GM19099 (cell line): Measurements from ENCODE around the gene EXT2.

ENCODE experiments used
- POLR2A ChIP-seq: IDR thresholded peaks from 3 replicates; pipeline ENCODE4 v1.6.1; 2011; ENCODE audit warnings: low read depth; ENCODE audit not compliant: insufficient read length; ENCODE audit errors: extremely low read depth

Gene EXT2

DNA sequence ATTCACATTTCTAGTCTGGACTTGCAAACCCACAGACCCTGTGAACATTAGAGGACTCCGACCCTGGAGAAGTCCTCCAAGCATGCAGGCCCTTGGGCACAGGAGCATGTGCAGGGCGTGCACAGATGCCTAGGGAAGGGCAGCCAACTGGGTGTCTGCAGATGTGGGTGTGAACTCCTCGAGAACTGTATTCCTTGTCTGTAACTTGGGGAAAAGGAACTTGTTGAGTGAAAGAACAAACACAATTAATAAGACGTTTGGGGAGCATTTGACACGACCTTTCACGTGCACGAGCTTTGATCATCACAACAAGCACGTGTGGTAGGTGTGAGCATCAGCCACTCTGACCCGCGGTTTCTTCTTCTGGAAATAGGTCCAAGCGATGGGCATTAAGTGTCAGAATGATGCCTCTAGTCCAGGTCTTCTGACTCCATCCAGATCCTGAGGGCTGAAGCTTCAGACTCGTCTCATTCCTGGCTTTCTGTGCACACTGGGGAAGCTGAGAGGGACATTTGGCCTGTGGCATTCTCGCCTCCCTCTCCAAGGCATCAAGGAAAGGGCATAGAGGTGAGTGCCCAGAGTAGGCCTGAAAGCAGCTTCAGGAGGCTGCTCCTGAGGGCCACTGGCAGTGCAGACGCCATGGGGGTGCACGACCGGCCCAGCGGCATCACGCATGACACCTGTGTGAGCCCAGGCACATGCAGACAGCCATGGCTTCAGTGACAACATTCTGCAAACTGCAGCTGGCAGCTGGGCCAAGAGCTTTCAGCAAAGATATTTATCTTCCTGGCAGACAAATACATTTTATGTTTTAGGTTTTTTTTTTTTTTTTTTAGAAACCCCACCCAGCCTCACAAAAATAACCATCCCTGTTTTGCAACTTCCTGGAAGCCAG lies 182.0 kb downstream of the EXT2 start:
- TF ChIP-seq POLR2A: no peak

- no peak for TF ChIP-seq POLR2A
Measured at GRCh38 chr11:44279483-44279882, 184.0 kb downstream of the EXT2 start.

DNA sequence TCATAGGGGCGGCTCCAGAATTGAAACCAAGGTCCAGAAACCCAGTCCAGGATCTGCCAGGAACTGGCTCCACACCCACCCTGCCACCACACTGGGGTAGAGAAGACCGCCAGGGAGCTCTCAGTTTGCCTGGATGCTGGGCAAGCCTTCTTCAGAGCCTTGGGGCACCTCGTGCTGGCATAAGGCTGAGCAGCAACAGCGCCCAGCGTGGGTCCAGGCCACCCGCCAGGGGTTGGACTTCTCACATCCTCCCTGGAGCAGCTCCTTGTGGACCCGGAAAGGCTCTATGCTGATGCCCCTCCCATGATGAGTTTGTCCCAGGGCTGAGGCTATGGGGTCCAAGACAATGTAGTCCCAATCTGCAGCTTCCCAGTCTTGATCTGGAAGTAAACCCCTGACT lies 184.8 kb downstream of the EXT2 start:
- no peak for TF ChIP-seq POLR2A

DNA sequence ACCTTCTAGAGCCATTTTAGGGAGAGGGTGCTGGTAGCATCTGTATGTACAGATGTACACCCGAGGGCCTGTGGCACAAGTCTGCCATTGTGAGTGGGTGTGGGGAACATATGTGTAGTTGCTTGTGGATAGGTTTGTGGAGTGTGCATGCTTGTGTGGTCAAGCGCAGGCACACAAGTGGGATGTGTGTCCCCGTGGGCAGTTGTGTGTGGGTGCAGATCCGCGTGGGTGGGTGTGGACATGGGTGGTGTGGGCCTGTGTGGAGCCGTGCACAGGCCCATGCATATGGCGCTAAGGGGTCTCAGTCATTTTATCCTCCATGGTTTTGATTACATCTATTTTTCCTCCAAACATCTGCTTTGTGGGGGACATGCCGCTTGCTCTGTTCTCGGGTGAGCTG lies 185.7 kb downstream of the EXT2 start:
- no peak for TF ChIP-seq POLR2A

DNA sequence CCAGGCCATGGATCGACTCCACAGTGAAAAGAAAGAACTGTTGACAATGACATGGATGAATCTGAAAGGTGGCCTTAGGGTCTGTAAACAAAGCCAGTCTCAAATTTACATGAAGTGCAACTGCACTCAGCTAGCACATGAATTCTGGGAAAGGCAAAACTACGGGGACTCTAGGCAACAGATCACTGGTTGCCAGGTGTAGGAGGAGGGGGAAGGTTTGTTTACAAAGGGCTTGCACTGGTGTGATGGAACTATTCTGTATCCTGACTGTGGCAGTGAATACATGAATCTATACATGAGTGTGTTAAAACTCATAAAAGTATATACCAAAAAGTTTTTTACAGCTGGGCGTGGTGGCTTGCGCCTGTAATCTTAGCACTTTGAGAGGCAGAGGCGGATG lies 187.1 kb downstream of the EXT2 start:
- TF ChIP-seq POLR2A: no peak

DNA sequence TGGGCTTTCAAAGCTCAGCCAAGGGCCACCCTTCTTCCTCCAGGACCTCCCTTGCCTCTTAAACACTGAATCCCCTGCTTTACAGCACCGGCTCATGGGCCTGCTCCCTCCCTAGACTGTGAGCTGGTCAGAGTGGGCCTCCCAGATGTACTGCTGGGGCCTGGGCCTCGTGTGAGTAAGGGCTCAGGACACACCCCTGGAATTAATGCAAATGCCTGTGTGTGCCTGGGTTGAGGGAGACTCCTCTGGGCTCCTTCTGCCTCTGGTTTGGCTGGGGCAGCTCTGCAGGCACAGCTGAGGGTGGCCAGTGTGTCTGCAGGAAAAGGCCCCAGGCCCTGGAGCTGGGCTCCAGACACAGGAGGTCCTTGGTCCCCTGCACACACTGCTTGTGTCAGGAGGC lies 190.3 kb downstream of the EXT2 start:
- TF ChIP-seq POLR2A: no peak

- no peak for TF ChIP-seq POLR2A
Measured at GRCh38 chr11:44286268-44286880, 190.9 kb downstream of the EXT2 start.

- no peak for TF ChIP-seq POLR2A
Measured at GRCh38 chr11:44286911-44287310, 191.4 kb downstream of the EXT2 start.

DNA sequence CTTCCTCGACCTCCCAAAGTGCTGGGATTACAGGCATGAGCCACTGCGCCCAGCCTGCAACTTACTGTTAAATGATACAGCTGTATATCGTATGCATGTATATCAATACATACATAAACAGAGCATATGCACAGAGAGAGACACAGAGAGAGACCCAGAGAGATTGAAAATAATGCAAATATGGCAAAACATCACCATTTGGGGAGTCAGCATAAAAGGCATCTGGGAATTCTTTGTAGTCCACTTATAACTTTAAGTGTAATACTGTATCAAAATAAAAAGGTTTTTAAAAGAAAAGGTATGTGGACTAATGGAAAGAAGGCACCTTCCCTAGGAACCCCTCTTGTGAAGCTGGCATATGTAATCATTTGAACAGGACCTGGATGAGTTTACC lies 192.7 kb downstream of the EXT2 start:
- TF ChIP-seq POLR2A: no peak

DNA sequence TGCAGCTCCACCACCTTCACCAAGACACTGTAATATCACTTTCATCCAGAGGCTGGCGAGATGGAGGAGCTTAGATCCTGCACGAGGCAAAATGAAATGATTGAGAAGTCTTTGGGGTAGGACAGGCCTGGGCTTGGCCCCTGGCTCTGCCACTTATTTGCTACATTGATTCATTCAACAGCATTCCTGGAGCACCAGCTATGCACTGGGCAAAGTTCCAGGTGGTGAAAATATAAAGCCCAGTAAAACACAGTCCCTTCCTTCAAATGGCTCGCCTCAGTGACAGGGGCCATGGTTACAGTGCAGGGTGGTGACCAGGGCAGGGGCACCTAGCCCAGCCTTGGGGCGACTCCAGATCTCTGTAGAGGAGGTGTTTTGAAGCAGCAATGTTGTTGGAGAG lies 194.7 kb downstream of the EXT2 start:
- no peak for TF ChIP-seq POLR2A
